Fibroblast of skin of left biceps (primary cell): ENCODE measurements around the gene NCOA7.
A peak's percentile ranks its signal among the peaks of the same experiment; 100 is the strongest.
"Not testable (repeated sequence)": the region's sequence is repeated elsewhere in the genome, so short reads cannot be mapped to it uniquely, and the experiment has no call there.

Source experiments
- DNase-seq, 2 experiments: peaks; one replicate each; pipeline ENCODE4 v3.0.0-alpha.2; 2013; ENCODE audit warnings: low read depth in 2 of 2

The NCOA7 gene

GRCh38 chr6:125867483-125867942, 76.8 kb downstream of the NCOA7 start:
- peak; percentile 1 to 5 for DNase-seq

GRCh38 chr6:125868252-125868651, 77.5 kb downstream of the NCOA7 start:
- DNase-seq = no peak

GRCh38 chr6:125868678-125869395, 78.1 kb downstream of the NCOA7 start:
- DNase-seq = no peak

GRCh38 chr6:125869427-125869826, 78.7 kb downstream of the NCOA7 start:
- no peak for DNase-seq

GRCh38 chr6:125871365-125871764, 80.6 kb downstream of the NCOA7 start:
- no peak for DNase-seq

GRCh38 chr6:125872259-125872921, 81.6 kb downstream of the NCOA7 start:
- DNase-seq = no peak

GRCh38 chr6:125882243-125882642, 91.5 kb downstream of the NCOA7 start:
- no peak for DNase-seq

- DNase-seq = no peak
Observed at GRCh38 chr6:125884634-125885371, 94.0 kb downstream of the NCOA7 start.

- no peak for DNase-seq
Observed at GRCh38 chr6:125886021-125886420, 95.3 kb downstream of the NCOA7 start.

- DNase-seq = no peak
Observed at GRCh38 chr6:125886914-125887313, 96.2 kb downstream of the NCOA7 start.

- DNase-seq = no peak
Observed at GRCh38 chr6:125887372-125887771, 96.6 kb downstream of the NCOA7 start.

GRCh38 chr6:125888989-125889656, 98.4 kb downstream of the NCOA7 start:
- DNase-seq = no peak

- DNase-seq = no peak
Observed at GRCh38 chr6:125899726-125900182, 109.0 kb downstream of the NCOA7 start.

GRCh38 chr6:125904871-125905270, 114.1 kb downstream of the NCOA7 start:
- DNase-seq = no peak

- DNase-seq = no peak
Observed at GRCh38 chr6:125906158-125906998, 115.6 kb downstream of the NCOA7 start.

GRCh38 chr6:125910527-125910926, 119.8 kb downstream of the NCOA7 start:
- DNase-seq = no peak

- DNase-seq = not testable (repeated sequence)
Observed at GRCh38 chr6:125911051-125911451, 120.3 kb downstream of the NCOA7 start.

GRCh38 chr6:125912430-125912829, 121.7 kb downstream of the NCOA7 start:
- not testable (repeated sequence) for DNase-seq

- DNase-seq = no peak
Observed at GRCh38 chr6:125913145-125913544, 122.4 kb downstream of the NCOA7 start.

- DNase-seq = peak; percentile 72 to 73
Observed at GRCh38 chr6:125913864-125914351, 123.1 kb downstream of the NCOA7 start.

GRCh38 chr6:125918230-125918629, 127.5 kb downstream of the NCOA7 start:
- no peak for DNase-seq
